ENCODE data around the gene OR4E1.
"Not testable (repeated sequence)": the region's sequence is repeated elsewhere in the genome, so short reads cannot be mapped to it uniquely, and the experiment has no call there.

DNA sequence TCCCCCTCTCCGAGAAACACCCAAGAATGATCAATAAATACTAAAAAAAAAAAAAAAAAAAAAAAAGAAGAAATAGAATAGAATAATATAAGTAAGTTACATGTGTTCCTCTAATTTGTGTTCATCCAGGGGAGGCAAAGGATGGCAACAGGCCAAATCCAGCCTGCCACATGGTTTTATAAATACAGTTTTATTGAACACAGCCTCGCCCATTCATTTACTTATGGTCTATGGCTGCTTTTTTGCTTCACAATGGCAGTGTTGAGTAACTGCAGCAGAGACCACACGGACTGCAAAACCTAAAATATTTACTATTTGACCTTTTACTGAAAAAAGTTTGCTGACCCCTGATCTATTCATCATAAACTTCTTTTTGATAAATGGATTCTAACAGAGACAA is 24.9 kb upstream of the OR4E1 start:
- not testable (repeated sequence) for TF ChIP-seq CTCF (conservative IDR thresholded peaks at IDR 0.05; ENCODE audit: low read depth, low read length); EZH2 (IDR thresholded peaks at IDR 0.05; ENCODE audit: low read length, unreplicated experiment)

Measured in PC-3 (cell line).